ENCODE measurements around the gene LDHAL6B.

Gene LDHAL6B

DNA sequence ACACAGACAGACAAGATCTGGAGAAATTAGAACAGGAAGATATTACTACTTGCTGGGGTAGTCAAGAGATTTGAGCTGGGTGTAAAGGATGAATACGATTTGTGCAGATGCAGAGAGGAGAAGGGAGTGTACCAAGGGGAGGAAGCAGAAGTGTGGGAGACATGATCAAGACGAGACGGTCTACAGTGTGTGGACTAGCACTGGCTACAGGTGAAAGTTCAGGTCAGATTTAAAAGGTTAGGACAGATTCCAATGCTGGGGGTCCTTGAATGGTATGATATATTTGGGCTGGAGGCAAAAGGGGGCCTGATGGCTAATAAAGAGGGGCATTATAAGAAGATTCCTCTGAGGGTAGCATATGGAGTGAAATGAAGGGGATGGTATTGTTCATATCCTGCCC lies 12.1 kb downstream of the LDHAL6B start:
- DNase-seq (ENCODE audit: low spot score) = no peak

DNA sequence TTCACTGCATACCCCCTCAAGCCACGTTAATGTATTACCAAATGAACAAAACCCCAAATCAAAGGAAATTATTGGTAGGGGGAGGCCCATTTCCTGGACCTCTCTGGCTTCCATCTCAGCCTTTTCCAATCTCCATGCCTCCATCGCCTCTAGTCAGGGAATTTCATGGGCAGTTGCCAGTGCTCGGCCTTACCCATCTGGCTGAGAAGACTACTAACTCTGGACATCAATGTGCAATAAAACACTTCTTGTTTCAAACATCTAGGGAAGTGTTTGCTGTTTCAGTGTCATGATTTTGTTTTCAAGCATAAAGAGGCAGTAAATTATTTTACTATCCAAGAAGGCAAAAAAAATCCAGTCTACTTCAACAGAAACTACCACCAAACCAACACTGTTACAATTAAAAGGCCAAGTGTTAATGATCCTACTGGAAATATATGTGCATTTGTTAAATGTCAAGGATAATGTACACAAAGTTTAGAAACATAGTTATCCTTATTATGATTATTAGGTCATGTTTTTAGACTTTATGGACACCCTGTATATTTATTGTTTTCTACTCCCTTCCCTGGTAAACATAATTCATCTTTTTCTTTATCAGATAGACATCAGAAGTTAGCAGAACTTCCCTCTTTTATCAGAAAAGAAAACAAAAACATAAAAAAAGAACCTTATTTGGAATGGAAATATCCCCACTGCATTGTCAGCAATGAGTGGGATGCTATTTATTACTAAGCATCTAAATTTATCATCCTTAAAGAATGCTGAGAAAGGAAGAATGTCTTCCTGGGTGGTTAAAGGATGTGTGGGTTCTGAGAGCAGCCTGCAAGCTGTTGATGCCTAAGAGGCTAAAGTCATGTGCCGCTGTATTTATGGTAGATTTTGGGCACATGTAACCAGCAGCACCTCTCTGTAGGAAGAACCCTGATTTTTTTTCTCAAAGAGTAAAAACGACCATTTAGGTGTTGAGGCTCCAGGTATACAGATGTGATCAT lies 15.2 kb downstream of the LDHAL6B start:
- DNase-seq (ENCODE audit: low spot score) = no peak

DNA sequence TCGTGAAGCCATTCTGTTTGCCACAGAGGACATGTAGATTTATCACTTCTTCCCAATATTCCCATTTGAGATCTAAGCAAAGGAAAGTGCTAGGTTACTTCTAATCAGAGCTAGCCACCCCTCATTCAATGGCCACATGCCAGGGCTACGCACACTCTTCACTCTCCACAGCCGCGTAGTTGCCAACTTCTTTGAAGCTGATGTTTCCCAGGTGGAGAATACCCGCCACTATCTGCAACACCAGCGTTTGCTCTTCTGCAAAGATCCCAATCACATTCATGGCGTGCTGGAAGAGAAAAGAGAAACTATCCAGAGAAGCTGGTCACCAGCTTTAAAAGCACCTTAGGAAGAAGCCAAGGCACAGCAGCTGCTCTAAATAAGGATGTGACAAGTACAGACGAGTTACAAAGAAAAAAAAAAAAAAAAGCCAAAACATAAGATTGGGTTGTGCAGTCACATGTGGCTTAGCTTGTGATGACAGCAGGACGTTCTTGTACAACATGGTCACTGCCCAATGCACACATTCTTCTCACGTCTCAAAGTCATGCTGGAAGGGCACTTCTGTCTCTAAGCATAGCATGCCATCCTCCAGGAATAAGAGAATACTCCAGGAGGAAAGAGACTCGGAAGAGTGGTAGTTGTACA lies 16.4 kb downstream of the LDHAL6B start:
- DNase-seq (ENCODE audit: low spot score) = no peak

DNA sequence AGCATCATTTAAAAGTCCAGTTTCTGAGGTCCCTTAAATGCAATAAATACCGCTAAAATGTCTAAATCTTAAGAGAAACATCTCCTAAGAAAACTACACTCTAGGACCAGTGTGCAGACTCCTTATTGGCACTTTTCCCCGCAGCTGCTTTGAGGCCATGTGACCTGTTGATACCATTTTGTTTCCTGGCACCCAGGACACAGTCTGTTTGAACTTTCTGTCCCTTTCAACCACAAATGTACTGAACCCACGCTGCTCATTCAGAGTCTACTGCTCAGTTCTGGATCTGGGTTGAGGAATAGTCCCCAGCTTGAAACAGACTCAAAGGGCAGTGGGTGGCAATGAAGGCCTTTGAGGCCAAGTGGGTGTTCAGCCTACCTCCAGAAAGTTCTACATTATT lies 17.1 kb downstream of the LDHAL6B start:
- no peak for DNase-seq (ENCODE audit: low spot score)

DNA sequence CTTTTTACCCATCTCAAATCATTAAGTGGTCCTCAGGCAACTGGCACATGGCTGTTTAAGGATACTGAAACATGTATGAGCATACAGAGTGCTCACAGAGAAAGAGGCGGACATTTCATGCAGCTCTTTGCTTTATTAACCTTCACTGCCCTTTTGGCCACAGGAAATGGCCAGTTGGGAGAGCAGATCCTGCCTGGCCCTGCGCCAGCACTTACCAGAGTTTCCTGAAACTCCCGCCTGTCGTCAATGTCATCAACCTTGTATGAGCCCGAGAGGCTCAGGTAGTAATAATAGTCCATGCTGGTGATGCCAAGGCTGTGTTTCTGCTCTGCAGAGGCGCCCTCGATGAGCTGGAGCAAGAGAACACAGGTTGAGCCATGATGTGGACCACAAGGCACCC lies 17.8 kb downstream of the LDHAL6B start:
- DNase-seq (ENCODE audit: low spot score) = no peak

DNA sequence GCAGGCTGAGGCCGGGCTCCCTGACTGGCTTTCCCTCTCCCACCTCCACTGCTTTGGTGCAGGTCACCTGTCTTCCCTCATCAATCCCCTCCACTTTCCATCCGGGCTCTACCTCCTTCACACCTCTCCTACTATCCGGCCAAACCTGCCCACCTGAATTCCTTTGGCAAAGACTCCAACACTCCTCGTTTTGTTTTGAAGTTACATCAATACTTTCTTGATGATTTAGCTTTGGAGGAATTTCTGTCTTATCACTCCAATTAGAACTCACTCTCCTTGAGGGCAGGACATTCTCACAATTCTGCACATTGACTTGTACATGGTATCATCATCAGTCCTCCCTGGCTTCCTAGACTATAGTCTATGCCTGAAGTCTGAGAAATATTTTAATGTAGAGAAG lies 20.4 kb downstream of the LDHAL6B start:
- no peak for DNase-seq (ENCODE audit: low spot score)

DNA sequence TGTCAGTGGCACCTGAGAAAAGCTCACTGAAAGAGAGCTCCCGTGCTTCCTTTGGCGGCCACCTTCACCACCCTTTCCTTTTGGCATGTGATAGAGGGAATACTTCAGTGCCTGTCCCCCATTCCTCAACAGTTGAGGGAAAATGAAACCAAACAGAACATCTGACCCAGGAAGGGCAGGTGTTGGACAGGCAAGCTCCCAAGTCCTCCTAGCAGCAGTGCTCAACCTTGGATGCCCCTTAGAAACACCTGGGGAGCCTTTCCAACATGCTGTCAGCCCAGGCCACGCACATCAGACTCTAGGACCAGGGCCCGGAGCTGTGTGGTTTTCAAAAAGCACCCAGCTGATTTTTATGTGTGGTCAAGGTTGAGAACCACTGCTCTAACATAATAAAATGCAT lies 22.4 kb downstream of the LDHAL6B start:
- no peak for DNase-seq (ENCODE audit: low spot score)

DNA sequence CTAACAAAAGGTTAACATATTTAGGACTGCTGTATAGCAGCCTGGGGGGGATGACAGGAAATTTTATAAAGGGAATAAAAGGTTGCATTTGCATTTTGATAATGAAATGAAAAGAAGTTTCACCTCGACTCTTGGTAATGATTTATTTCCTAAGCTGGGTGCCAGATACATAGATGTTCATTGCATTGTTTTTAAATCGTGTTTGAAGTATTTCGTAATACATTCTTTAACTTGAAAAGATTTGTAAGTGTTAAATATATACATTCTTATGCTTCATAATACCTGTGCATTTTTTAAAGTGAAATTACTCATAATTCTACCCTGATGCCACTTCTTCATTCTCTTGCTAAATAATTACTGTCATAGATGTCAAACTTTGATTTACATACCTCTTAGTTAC lies 22.8 kb downstream of the LDHAL6B start:
- no peak for DNase-seq (ENCODE audit: low spot score)

DNA sequence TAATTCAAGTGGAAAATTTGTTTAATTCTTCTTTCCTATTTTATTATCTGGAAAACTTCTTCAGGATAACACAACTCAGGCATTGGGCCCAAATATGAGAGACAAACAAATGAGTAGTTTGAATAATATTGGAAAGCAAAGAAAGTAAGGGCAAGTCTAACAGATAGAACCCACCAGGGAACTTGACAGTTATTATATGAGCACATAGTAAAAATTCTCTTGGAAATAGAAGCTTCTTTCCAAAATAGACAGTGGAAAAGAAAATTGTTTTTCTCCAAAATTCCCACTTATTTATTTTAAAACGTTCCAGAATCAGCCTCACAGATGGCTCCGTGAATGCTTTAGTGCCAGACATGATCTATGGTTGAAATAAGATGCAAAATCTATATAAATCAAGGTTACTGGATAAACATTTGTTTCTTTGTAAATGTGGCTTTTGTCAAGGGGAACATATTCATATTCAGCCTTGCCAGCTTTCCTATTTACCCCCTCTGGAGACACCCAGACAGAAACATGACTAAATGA lies 23.9 kb downstream of the LDHAL6B start:
- no peak for DNase-seq (ENCODE audit: low spot score)

DNA sequence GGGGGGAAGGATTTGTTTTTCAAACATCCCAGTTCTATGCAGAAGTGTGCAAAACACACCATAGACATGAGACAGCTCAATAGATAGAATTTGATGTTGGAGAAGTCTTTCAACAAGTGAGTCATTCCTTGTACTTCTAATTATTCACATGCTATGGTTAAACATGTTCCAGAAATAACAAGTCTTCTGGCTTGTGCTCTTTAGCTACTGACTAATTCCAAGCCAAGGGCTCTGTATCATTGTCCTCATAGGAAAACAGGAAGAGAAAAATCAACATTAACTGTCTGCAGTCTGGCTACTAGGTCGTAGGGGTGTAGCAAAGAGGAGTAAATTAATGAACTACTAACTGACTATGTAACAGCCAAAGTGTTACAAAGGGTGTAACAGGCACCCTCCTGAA lies 25.8 kb downstream of the LDHAL6B start:
- DNase-seq (ENCODE audit: low spot score) = no peak

DNA sequence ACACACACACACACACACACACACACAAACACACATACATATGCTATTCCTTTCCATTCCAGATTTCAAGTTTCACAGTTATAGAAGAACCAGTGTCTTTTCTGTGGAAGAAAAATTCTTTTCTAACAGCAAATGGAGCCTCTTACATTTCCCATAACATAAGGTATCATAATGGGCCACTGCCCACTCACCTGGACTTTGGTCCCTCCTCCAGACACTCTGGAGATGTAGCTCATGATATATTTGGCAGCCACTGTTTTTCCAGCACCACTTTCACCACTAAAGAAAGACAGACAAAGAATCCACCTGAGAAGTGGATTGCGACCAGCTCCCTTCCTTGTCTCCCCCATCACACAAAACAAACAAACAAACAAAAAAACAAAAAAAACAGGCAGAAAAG lies 29.8 kb downstream of the LDHAL6B start:
- no peak for DNase-seq (ENCODE audit: low spot score)

DNA sequence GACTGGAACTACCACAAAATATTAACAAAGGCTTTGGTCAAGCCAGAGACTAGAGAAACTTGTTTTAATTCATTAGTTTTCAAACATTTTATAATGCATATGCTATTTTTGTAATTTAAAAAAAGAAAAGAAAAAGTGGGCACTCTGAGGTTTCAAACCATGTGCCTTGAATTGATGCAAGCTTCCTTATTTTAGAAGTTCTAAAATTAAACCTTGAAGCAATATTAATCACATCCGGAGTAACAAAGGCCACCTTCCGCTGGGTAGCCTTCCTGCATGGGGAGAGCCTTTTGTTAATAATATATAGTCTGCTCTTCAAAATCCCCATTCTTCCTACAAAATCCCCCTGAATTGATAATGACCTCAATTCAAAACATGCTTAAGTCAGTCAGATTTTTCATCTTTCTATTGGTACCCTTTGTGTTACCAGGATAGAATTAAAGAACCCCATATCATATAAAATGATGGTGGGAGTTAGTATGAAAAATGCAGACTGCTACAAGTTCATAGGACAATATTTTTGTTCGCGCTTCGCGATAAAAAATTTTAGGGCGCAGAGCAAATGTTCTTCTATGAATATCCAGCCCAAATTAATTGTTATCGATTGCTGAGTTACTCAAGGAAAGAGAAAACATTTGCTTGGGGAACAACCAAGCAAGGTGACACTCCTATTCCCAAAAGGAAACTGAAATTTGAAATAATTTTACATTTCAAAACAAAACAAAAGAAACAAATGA lies 30.6 kb downstream of the LDHAL6B start:
- DNase-seq (ENCODE audit: low spot score) = no peak

DNA sequence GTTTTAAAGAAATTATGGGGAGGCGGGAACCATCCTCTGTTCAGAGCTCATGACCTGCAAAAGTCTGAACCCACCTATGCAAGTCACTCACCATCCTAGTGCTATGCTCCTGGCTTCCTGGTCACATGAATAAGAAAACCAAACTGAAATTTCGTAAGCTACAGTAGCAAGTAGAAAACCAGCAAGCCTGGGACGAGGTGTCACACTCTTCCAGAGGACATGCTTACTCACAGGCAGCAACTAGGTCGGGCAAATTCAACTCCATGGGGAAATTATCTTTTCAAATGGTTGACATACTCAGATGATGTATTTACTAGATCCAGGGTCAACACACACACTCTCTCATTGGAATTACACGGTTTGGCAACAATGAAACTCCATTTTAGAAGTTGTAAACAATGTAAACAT lies 31.3 kb downstream of the LDHAL6B start:
- DNase-seq (ENCODE audit: low spot score) = no peak

DNA sequence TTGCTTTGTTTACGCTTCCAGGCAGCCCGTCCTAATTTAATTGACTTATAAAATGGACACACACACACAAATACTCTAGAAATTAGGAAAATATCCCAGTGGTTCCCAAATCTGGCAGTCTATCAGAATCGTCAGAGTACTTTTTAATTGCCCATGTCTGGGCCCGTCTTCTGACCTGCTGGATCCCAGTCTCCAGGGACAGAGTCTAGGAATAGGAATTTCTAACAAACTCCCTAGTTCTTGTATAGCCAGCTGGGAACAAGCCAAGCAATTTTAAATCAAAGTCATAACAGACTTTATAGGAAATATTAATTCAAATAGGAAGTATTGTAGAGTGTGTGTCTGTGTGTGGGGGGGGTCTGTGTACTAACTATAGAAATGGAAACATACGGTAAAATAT lies 33.4 kb downstream of the LDHAL6B start:
- DNase-seq (ENCODE audit: low spot score) = no peak

DNA sequence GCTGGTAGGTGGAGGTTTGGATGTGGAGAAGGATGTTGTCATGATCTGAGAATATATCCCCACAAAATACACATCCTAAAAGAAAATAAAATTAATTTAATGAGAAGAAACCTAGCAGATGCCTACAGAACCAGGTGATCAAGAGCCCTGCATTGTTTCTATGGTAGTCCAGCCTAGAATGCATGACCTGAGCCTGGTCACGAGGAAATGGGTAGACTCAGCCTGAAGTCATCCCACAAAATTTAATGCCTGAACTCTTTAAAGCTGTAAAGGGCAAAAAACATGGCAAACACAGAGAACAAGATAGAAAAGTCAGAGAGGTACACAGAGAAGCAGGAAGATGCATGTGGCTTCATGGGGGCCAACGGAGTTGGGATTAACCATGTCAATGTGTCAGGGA lies 36.0 kb downstream of the LDHAL6B start:
- DNase-seq (ENCODE audit: low spot score) = no peak

DNA sequence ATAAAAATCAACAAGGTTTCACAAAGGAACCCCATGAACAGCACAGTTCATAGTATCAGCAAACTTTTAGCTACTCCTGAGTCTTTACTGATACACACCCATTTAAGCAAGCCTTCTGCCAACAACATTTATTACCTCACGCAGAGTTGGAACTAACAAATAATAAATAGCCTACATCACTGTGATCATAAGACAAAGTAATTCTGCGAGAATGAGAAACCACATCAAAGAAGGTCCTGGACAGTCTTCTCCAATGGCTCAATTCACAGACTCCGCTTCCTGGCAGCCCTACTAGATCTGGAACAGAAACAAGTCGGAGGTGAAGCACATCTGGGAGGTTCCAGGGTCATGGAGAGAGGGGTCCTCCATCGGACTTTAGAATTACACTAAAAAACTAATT lies 37.0 kb downstream of the LDHAL6B start:
- no peak for DNase-seq (ENCODE audit: low spot score)

DNA sequence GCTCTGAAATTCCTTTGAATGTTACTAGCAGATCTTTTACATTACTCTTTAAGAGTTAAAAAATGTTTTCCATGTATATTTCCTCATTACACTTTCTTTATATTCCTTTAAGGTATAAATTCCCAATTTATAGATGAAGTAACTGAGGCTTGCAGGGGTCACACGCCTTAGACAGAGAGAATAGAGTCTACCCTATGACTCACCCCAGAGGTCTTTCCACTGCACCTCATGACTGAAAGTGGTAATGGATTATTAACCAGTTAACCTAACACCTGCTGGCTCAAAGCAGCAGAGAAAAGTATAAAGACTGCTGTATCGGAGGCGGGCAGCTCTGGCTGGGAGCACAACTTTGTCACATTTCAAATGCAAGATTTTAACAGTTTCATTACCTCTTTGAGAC lies 37.7 kb downstream of the LDHAL6B start:
- DNase-seq (ENCODE audit: low spot score) = no peak

DNA sequence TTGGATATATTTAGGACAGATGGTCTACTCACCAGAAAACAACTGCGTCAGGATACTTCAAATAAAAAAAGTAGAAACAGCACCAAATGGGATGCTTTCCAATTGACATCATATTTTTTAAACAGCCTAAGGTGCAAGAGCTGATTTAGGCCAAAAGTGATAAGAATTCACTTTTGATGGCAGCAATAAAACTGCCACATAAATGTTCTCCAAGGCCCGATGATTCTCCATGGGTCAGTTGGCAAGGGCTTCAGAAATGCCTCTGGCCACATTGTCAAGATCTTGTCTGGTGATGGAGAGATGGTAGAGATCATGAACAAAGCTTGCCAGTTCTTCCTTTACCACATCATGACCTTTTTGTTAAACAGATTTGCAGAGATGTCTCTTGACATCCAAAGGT lies 38.9 kb downstream of the LDHAL6B start:
- no peak for DNase-seq (ENCODE audit: low spot score)

DNA sequence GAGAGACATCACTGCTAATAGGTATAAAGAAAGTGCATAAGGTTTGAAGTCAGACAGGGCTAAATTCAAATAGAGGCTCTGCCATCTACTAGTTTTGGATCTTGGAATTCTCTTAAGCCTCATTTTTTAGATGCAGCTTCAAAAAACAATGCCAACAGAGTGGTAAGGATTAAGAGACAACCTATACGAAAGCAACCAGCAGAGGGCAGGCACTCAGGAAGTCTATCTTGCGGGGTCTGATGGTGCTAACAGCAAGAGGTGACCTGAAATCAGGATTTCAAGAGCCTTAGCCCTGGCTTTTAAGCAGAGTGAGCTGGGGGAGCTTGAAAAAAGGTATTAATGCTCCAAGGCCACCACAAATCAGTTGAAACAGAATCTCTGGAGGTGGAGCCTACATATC lies 40.7 kb downstream of the LDHAL6B start:
- peak; percentile 77 for DNase-seq (ENCODE audit: low spot score)

DNA sequence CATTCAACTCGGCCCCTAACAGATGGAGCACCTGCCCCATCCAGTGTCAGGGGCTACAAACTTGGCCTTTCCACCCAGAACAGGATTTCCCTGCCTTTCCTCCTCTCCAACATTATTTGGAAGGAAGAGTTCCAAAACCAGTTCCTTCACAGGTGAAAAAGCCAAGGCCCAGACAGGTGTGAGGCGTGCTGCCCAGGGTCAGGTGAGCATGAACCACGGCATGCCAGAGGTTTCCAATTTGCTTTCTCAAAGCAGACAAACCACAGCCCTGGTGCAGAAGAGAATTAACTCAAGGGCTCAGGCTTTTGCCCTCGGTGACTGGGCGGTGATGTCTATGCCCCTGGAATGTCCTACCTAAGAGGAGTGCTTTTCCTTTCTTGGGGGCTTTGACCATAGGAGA lies 43.2 kb downstream of the LDHAL6B start:
- no peak for DNase-seq (ENCODE audit: low spot score)

DNA sequence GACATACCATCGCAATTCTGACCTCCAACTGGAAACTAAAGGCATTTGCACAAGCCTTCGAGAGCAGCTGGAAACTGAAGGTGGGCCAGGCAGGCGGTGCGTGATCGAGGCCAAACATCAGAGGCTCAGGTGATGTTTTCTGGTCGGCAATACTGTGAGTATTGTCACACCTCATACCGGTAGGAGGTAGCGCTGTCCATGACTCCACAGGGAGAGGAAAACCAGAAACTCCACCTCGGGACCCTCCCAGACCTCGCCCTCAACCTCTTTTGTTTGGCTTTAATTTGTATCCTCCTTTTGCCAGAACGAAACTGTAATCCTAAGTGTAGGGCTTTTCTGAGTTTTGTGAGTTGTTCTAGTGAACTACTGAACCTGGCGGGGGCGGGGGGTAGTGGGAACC lies 43.6 kb downstream of the LDHAL6B start:
- DNase-seq (ENCODE audit: low spot score) = no peak

DNA sequence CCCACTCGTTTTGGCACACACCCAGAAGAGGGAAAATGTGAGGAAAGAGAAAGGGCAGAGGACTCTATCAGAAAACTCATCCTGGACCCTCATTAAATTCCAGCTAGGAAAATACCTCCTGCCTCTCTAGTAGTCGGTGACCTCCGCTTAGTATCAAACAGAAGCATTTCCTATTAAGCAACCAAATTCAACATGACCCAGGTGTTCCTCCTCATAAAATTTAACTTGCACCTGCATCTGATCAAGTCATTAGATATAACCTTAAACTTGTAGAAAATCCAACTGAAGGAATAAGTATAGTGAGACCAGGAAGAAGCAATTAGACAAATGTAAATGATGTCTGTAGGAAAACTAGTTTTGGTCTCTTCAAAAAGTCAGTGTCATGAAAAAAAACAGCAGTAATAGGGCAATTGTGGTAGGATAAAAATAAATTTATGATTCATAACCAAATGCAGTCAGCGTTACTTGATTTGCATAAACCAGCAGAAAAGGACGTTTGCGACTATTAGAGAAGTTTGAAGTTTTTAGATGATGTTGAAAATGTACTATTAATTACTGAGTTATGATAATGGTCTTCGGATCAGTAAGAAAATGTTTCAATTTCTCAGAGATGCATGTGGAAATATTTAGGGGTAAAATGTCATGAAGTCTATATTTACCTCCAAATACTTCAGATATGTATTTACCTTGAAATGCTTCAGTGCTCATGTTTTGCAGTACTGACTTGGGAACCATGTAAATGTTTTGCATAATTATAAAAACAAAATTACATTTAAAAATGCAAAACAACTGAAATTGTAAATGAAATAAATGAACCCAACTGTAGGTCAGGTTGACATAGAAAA lies 44.6 kb downstream of the LDHAL6B start:
- no peak for DNase-seq (ENCODE audit: low spot score)
